ENCODE results near the gene SNRNP27.
"Not testable (repeated sequence)": the region's sequence is repeated elsewhere in the genome, so short reads cannot be mapped to it uniquely, and the experiment has no call there.

The SNRNP27 gene

GRCh38 chr2:69948032-69948962, 54.5 kb downstream of the SNRNP27 start:
- DNase-seq = no peak

GRCh38 chr2:69948963-69949645, 55.3 kb downstream of the SNRNP27 start:
- DNase-seq = no peak

- DNase-seq = no peak
These were observed 56.5 kb downstream of the SNRNP27 start for GRCh38 chr2:69950241-69950640.

GRCh38 chr2:69950671-69951070, 56.9 kb downstream of the SNRNP27 start:
- not testable (repeated sequence) for DNase-seq

GRCh38 chr2:69952336-69953115, 58.8 kb downstream of the SNRNP27 start:
- no peak for DNase-seq

GRCh38 chr2:69954084-69954483, 60.3 kb downstream of the SNRNP27 start:
- no peak for DNase-seq

Data from cortex of kidney (tissue), 1 donor.